HG02870 (cell line): ENCODE results near the gene SMG6.

ENCODE experiments used
- ATAC-seq: cut with Tn5 transposase; IDR thresholded peaks from one replicate; pipeline ENCODE4 v1.9.1; 2021; ENCODE audit warnings: mild to moderate bottlenecking, moderate library complexity; ENCODE audit not compliant: unreplicated experiment

SMG6 gene

DNA sequence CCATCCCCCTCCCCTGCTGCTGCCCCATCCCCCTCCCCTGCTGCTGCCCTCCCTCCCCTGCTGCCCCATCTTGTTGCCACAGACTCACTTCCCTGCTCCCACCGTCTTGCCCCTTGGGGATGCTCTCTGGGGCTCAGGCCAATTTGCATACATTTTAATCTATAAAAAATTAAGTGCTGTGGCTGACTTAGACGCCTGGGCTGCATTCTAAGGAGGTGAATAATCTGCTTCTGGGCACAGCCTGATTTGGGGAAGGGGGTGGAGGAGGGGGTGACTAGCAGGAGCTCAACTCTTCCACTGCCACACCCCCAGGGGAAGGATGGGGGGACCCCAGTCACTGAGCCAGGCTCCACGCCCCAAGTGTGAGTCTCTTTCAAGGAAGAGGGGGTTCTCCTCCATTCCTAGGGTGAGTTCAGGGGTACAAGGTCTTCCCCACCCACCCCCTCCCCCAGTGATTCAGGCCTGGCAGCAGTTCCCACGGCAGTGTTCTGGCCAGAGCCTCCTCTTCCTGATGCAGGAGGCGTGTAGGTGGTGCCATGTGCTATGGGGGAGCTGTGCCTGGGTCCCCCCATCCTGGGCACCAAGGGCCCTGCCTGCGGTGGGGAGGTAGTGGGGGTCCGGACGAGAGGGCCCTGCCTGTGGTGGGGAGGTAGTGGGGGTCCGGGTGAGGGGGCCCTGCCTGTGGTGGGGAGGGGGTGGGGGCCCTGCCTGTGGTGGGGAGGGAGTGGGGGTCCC lies 268.6 kb downstream of the SMG6 start:
- no peak for ATAC-seq

DNA sequence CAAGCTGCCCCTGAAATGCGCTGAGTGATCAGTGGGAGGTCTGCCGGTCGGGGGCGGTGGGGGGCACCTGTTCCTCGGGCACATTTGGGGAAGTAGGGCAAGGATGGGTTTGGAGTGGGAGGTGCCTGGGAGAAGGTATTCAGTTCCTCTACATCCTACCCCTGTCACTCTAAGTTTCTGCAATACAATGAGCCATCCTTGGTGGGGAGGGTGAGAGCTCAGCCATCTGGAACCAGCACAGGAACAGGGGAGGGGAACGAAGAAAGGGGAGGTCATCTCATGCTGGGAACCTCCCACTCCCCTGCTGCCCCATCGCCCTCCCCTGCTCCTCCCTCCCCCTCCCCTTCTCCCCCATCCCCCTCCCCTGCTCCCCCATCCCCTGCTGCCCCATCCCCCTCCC lies 269.4 kb downstream of the SMG6 start:
- no peak for ATAC-seq

DNA sequence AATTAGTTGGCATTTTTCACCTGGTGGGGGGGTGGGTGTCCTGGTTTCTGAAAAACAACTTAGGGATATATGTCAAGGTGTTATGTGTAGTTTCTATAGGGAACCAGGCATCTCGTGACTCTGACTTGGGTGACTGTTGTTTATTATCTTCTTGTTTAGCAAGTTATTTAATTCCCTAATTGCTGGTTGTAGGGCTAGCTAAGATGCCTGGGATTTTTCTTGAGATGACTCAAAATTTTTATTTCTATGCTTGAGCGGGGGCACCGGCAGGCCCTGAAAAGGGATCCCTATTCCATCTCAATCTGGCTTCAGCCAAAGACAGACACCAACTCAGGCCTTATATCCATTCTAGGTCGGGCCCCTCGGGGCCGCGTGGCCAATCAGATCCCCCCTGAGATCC lies 270.4 kb downstream of the SMG6 start:
- ATAC-seq: no peak

DNA sequence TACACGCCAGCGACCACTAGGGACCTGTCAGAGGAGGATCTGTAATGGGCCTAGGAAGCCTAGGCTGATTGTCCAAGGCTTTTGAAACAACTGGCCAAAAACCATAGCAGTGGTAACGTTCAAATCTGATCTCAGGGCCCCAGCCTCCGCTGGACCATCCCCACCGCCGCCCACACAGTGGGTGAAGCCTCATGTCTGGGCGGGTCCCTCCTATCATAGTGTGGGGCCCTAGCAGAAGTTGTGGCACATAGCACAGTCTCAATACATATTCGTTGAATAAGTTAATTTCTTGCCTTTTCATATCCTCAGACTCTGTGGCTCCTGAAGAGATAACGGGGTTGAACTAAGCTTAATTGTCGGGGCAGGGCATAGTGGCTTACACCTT lies 272.8 kb downstream of the SMG6 start:
- ATAC-seq: no peak

DNA sequence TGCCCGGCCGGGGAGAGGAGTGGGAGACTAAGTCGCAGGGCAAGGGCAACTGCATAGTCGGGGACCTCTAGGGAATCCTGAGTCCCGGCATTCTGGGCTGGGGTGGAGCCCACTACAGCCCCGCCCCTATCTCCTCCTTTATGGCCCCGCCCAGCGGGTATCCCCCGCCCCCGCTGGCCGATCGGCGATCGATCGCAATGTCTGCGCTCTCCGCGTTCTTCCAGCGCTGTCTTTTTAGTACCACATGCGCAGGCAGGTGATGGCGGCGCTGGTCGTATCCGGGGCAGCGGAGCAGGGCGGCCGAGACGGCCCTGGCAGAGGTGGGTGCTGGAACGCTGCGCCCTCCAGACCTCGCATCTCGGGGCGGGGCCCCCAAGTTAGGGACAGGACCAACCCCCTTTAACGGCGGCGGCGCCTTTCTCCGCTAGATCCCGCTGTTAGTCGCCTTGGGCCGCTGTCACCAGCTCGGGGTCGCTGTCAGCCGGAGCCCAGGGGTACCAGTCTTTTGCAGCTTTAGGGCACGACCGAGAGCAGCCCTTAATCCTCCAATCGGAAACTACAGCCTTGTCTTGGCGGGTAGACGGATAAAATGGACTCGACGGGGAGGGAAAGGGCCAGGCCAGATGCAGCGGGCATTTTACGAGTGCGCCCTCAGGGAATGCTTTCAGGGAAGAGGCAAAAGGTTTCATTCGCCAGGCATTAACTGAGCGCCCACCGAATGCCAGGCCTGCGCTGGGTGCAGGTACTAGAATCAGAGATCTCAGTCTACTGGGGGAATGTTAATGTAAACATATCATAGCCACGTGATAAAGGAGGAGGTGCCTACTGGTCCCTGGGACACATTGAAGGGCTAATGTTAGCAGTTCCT lies 273.4 kb downstream of the SMG6 start, which contains the start of gene DPH1:
DPH1 (plus strand) TSS at position 243 of the 868 bp plus-strand sequence; CDS start at position 260, 17 bp downstream.
- ATAC-seq: peak; percentile 71

DNA sequence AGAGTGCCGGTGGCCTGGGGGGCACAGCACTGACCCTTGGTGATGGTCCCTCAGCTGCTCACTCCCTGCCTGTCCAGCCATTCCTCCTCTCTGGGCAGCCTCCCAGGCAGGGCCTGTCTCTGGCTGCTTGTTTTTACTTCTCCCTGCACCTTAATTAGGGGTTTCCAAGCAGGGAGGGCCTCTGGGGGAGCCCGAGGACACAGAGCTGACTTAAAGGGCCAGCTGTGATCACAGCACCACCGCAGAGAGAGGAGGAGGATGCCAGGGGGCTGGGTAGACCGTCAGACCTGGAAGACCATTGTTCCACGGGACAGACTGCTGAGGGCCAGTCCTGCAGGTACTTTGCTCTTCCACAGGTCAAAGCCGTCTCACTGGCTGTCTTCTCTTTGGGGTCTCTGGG lies 274.8 kb downstream of the SMG6 start:
- no peak for ATAC-seq

DNA sequence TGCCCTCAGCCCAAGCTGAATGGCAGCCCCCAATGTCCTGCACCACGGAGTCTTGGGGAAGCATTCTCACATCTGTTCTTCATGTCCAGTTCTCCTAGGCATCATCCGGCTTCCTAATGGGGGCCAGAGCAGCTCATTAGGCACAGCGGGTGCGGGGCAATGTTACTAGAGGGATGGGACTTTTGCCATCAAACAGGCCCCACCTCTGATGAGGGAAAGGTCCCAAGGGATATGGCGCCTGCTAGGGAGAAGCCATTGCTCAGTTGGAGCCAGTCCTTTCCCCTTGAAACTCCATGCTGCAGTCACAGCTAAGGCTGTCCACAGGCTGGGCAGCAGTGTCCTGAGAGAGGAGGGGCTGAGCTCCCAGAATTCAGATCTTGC lies 275.4 kb downstream of the SMG6 start:
- ATAC-seq: no peak

DNA sequence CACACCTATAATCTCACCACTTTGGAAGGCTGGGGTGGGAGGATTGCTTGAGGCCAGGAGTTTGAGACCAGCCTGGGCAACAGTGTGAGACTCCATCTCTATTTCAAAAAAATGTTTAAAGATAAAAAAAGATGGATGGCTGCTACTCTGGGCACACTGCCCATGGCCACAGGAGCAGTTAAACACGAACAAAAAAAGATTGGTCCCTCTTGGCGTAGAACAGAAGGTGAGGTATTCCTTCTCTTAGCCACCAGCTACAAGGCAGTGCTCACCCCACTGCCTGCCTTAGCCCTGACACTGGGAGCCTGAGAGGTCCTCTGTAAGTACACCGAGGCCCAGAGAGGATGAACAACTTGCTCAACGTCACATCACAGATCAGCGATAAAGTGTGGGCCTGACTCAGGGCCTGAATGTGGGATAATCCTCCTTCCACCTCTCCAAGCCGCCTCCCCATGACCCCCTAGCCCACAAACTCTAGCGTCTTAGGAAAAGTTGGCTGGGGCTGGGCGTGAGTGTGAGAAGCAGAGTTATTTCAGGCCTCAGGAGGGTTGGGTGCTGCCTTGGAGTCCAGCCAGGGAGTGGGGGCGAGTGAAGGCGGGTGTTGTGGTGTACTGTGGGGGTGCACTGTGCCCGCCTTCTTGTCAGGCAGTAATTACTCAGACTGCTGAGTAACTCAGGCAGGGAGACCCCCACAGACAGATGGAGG lies 275.9 kb downstream of the SMG6 start:
- no peak for ATAC-seq

DNA sequence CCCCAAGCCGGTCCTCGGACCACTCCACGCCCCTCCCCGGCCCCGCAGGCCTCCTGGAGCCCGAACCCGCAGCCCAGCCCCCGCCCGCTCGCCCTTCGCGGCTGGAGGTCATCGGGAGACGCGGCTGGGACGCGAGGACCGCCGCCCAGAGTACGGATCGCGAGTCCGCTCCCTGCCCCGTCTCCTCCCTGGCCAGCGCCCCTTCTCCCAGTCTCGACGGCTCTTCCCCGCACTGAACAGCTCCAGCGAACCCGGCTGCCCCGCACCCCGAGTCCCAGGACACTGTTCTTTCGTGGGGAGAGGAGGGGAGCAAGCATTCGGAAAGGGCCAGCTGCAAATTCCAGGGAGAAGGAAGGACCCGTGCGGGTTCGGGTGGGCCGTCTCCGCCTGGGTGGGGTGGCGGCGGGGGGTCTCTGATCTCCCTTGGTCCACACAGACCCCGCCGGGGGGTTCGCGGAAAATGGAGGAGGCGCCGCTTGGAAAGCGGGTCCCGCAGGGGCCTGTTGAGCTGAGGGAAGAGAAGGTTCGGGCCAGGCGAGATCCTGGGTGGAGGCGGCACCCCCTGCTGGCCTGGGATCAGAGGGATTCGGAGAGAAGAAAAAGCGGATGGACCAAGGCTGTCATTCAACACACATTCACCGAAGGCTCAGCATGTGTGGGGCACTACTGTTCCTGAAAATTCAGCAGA lies 277.8 kb downstream of the SMG6 start:
- no peak for ATAC-seq

DNA sequence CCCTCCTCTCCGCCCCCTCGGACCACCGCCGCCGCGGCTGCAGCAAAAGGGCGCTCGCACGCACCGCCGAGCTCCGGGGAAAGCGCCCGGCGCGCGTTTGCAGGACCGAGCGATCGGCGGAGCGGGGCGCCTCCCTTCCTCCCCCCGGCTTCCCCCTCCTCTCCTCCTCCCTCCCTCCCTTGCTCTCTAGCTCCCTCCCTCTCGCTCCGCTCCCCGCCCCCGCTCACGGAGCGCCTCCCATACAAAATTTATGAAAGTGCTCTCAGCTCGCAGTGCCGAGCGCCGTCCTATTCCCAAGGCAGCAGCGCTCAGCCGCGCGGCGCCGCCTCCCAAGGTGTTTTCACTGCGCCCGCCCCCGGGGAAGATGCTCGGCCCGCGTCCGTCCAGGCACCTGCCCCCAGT lies 278.4 kb downstream of the SMG6 start, which contains the start of gene RTN4RL1:
RTN4RL1 (minus strand) TSS at position 115 of the 402 bp plus-strand sequence. CDS start 469 bp downstream, outside the sequence.
- no peak for ATAC-seq

DNA sequence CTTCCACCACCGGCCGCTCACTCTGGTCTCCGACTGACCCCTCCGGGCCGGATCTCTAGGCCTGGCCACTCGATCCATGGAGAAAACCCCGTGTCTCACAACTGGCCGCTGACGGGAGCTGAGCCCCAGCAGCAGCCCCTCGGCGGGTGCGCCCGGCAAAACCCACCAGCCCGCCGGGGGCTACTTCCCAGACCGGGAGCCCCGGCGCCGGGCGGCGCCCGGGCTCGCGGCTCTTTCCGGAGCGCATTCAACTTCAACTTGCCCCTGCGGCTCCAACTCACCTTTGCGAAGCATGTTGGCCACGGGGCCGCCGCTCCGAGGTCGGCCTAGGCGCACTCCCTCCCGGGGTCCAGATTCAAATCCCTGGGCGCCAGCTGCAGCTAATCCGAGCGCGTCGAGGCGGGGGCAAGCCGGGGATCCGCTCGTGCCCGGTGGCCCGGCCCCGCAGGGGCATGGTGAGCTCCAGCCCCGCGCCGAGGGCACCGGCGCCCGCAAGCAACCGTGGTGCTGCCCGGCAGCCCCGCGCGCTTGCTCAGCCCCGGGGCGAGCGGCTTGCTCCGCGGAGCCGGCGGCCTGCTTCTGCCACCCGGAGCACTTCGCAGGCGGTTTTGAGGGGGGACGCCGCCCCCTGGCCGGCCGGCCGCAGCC lies 278.9 kb downstream of the SMG6 start:
- no peak for ATAC-seq

DNA sequence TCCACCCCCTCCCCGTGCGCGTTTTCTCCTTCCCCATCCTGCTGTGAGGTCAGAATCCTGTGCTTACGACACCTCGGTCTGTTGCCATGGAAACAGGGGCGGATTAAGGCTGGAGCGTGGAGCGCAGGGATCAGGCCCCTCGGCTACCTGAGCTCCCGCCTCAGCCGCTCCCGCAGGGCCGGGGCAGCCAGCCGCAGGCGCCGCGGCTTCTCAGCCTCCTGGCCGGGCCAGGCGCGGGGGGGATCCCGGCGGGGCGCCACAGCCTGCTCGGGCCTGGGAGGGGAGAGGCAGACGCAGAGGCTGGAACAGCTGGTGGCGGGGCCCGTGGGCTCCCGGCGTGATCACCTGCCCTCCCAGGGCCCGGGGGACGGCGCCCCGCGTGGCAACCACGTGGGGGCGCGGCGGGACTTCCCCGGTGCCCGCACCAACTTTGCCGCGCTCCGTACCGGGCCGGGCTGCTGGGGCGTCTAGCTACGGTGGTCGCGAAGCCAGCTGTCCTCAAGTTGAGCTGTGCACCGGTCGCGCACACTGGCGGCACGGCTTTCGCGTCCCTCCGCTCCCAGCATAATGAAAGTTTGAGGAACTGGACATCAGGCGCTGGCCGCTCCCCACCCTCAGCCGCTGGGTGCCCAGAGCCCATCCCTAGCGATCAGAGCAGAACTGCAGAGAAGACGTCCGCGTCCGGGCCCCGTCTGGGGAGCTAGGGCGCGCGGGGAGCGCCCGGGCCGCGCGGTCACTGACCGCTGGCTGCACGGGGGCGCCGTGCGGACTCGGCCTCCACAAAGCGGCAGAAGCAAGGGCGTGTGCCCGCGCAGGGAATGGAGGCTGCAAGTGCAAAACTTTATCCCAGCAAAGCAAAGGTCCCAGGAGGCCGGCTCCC lies 279.7 kb downstream of the SMG6 start:
- no peak for ATAC-seq

DNA sequence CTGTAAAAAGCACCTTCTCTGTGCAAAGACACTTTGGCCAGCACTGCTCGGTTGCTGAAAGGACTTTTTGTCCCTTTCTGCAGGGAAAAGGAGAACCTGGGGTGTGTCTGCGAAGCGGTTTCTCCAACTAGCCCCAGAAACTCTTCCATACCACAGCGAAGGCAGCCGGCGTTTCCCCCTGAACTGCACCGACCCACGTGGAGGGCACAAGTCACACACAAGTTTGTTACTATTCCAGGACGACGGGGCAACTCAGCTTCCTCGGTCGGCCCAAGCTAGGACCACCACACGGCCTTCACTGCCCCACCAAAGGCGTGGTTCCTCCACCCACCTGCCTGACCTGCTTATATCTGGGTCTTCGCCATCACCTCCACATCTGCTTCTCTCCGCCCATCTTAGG lies 280.3 kb downstream of the SMG6 start:
- no peak for ATAC-seq

DNA sequence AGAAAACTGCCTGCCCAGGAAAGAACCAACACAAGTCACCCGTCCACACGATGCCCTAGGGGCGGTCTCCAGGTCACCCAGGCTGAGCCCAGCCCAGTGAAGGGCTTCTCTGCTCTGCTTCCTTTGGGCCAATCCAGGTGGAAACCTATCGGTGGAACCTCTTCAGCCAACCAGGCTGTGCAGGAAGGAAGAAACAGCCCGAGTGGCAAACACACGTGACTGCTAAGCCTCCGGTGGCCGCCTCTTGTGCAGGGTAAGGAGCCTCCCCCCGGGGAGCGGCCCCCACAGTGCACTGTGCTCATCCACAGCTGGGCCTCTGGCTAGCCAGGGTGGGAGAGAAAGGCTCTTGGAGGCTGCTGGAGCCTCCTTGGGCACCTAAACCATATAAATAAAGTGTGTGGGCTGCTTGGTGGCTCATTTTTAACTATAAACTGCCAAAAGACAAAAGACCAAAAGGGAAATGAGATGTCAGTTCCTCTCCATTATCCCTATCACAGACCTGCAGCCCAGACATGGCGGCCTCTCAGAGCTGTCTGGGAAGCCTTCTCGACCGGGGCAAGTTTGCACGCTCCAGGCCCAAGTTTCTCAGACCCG lies 280.8 kb downstream of the SMG6 start:
- ATAC-seq: no peak

DNA sequence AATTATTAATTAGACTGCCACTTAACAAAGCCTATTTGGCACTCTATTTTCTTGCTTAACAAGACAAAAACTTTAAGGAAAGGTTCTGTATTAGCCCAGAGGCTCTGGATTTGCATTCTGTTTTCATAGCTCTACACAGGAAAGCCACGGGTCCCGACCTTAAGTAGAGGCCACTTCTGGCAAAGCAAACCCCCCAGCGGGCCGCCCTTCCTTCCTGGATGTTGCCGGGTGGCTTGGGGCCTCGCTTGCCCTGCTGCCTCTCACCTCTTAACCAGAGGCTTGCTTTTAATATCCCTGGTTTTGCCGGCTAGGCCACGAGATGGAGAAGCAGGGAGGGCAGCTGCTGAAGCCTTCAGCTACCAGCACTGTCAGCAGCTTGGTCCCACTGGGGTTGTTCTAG lies 282.9 kb downstream of the SMG6 start:
- no peak for ATAC-seq

DNA sequence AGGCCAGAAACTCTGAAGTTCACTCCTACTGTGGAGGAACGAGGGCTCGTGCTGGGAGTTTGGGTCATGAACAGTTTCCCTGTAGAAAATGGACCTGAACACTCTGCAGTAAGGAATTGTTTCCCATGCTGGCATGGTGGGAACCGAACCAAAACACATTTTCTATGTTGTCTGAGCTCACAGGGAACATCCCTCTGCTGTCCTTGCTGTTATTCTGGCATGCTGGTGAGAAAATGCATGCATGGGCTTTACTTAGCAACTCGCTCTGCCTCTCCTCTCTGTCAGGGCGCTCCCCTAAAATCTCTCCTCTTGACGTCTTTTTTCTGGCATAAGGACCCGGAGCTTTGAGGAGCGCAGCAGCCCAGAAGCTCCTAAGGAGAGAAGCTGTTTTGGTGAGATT lies 283.9 kb downstream of the SMG6 start:
- no peak for ATAC-seq

DNA sequence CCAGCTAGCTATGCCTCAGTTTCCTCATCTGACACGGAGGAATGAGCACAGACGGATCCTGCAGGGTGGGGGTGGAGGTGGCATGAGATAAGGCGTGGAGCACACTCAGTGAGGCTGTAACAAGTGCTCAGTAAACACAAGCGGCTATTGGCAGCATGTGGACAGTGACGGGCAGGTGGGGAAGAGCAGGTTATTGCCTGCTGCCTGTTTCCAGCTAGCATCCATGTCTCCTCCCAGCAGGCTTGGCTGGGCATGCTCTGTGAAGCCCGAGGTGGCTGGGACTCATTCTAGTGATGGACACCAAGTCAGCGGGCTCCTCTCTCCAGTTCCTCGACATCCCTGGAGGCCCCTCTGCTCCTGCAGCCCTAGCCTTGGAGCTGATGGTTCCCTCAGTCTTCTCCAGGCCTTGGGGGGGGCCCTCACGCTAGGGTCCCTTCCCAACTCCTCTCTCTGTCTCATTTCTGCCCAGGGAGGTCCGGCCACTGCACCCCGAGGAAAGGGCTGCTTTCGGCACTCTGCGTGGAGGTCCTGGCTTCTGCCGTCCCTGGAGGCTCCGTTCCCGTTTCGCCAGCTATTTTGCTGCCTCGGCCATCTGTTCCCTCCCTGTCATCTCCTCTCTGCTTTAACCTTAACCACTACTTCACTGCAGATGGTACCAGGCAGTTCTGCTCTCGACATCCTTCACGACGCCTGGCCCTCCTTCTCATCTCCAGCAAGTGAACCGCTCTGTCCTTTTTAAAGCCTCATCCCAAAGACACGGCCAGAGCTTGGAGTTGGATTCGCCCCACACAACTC lies 284.7 kb downstream of the SMG6 start:
- no peak for ATAC-seq

DNA sequence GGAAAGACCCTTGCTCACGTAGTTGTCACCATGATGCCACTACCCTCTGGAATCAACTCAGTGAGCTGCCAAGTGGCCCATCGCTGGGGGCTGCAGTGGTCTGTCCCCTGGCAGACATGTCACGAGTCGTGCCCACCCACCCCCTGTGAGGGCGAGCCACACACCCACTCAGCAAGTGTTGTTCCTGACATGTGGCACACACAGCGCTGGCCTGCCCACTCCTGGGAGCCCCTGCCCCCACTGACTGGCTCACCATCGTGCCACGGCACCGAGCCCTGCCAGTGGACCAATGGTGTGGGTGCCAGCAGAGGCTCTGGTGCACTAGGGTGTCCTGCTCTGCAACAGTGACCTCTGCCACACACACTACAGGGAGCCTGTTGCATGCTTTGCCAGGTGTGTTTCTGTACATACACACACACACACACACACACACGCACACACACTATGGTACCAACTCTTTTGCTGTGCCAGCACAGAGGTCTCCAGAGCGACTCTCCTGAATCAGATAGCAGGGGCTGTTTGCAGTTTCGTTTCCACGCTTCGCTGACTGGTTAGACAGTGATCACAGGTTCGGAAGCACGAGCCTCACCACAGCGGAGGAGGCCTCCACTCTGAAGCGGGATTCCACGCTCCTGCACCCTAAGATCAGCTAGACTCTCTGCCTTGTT lies 286.2 kb downstream of the SMG6 start:
- ATAC-seq: no peak
